ENCODE data around the gene MYO1A.

- TF ChIP-seq CTCF (IDR thresholded peaks at IDR 0.05; ENCODE audit: low read depth, low read length) = peak; percentile 56
- TF ChIP-seq EZH2phosphoT487 (IDR thresholded peaks at IDR 0.05; ENCODE audit: low read depth) = no peak
Observed at GRCh38 chr12:57086493-57087009, 36.6 kb upstream of the MYO1A start.
